PC-3 (cell line): ENCODE measurements around the gene CACNA1E. TPM values are rescaled to one million over a fixed set of nuclear protein-coding genes. Genes with fewer than 3 reads are reported as not detected.

Experiments
- ATAC-seq: fragments of 200-7000 bp; cut with Tn5 transposase; 2 replicates; pipeline ENCODE4 v1.9.1; 2020; ENCODE audit warnings: mild to moderate bottlenecking, moderate library complexity
- BruUV-seq: library from RNA; stranded (reverse); fragments of 400-500 nt; replicated peaks from 2 replicates; lab custom pipeline; 2021; lab: Mats Ljungman, UMichigan
- CTCF ChIA-PET: fragments of 300-600 bp; sonication (Branson Sonifier 250); formaldehyde crosslinking; loops from one replicate; lab custom pipeline; 2022; ENCODE audit warnings: antibody characterized with exemption; lab: Charles Lee
- POLR2A ChIA-PET: fragments of 300-600 bp; sonication (Branson Sonifier 250); formaldehyde crosslinking; loops from one replicate; lab custom pipeline; 2022; ENCODE audit warnings: antibody characterized with exemption; ENCODE audit not compliant: unreplicated experiment; lab: Charles Lee
- DNase-seq: peaks from one replicate; pipeline ENCODE4 v3.0.0-alpha.2; 2015
- H2AFZ ChIP-seq: fragments of 300-600 bp; sonication (generic); 2 replicates; pipeline ENCODE4 v1.6.0; 2016; ENCODE audit warnings: antibody characterized with exemption, low read length
- H3F3A ChIP-seq: fragments of 300-600 bp; sonication (generic); one replicate; pipeline ENCODE4 v1.6.0; 2017; ENCODE audit warnings: antibody characterized with exemption, low read length, control low read depth, mild to moderate bottlenecking; ENCODE audit not compliant: unreplicated experiment
- H3K27ac ChIP-seq: fragments of 300-600 bp; sonication (generic); 2 replicates; pipeline ENCODE4 v1.5.1; 2016; ENCODE audit warnings: mild to moderate bottlenecking, low read length
- H3K27me3 ChIP-seq: fragments of 300-600 bp; sonication (generic); 2 replicates; pipeline ENCODE4 v1.6.1; 2016; ENCODE audit warnings: low read length, mixed read lengths
- H3K36me3 ChIP-seq: fragments of 300-600 bp; sonication (generic); 2 replicates; pipeline ENCODE4 v1.6.1; 2016; ENCODE audit warnings: low read depth, mixed run types, low read length, mixed read lengths
- H3K4me1 ChIP-seq: fragments of 300-600 bp; sonication (generic); 2 replicates; pipeline ENCODE4 v1.5.1; 2016; ENCODE audit warnings: low read length; ENCODE audit not compliant: insufficient read depth
- H3K4me2 ChIP-seq: fragments of 300-600 bp; sonication (generic); 2 replicates; pipeline ENCODE4 v1.6.0; 2016; ENCODE audit warnings: low read length
- H3K4me3 ChIP-seq: fragments of 300-600 bp; sonication (generic); 2 replicates; pipeline ENCODE4 v1.5.1; 2016; ENCODE audit warnings: mild to moderate bottlenecking, low read length, mixed read lengths
- H3K79me2 ChIP-seq: fragments of 300-600 bp; sonication (generic); 2 replicates; pipeline ENCODE4 v1.6.1; 2017; ENCODE audit warnings: low read length, mixed read lengths
- H3K9ac ChIP-seq: fragments of 300-600 bp; sonication (generic); 2 replicates; pipeline ENCODE4 v1.6.0; 2016; ENCODE audit warnings: mild to moderate bottlenecking, low read length
- H3K9me2 ChIP-seq: fragments of 300-600 bp; sonication (generic); replicated peaks from 2 replicates; pipeline ENCODE4 v1.6.1; 2016; ENCODE audit warnings: mixed run types, low read length, mixed read lengths
- H3K9me3 ChIP-seq: fragments of 300-600 bp; sonication (generic); 2 replicates; pipeline ENCODE4 v1.6.1; 2016; ENCODE audit warnings: low read length, mixed read lengths
- H4K20me1 ChIP-seq: fragments of 300-600 bp; sonication (generic); 2 replicates; pipeline ENCODE4 v1.6.1; 2016; ENCODE audit warnings: low read length, mixed read lengths
- EZH2 ChIP-seq: fragments of 300-600 bp; sonication (generic); IDR thresholded peaks from one replicate; pipeline ENCODE4 v1.6.1; 2017; ENCODE audit warnings: antibody characterized with exemption, mild to moderate bottlenecking, low read length; ENCODE audit not compliant: unreplicated experiment
- EZH2phosphoT487 ChIP-seq: fragments of 300-600 bp; sonication (generic); IDR thresholded peaks from 2 replicates; pipeline ENCODE4 v1.6.1; 2018; ENCODE audit warnings: mild to moderate bottlenecking, antibody characterized with exemption, low read length, borderline replicate concordance
- intact Hi-C: fragments of 100-400 bp; cut with micrococcal nuclease; formaldehyde crosslinking; loops from 2 replicates; pipeline ENCODE4 v1.9.0; 2023
- total RNA-seq: library from RNA; depleted of rRNA; stranded (reverse); fragments of >200 nt; gene quantifications from 2 replicates; pipeline ENCODE4 v1.2.3, GENCODE V29; 2014
- TF ChIP-seq, protein P1 (sequence below): fragments of 300-600 bp; sonication (generic); conservative IDR thresholded peaks from 2 replicates; pipeline ENCODE4 v1.5.1; 2017; ENCODE audit warnings: antibody characterized with exemption, low read depth, mild to moderate bottlenecking, low read length

Gene CACNA1E
- total RNA-seq, 1 experiment from 2014 or later = not detected

DNA sequence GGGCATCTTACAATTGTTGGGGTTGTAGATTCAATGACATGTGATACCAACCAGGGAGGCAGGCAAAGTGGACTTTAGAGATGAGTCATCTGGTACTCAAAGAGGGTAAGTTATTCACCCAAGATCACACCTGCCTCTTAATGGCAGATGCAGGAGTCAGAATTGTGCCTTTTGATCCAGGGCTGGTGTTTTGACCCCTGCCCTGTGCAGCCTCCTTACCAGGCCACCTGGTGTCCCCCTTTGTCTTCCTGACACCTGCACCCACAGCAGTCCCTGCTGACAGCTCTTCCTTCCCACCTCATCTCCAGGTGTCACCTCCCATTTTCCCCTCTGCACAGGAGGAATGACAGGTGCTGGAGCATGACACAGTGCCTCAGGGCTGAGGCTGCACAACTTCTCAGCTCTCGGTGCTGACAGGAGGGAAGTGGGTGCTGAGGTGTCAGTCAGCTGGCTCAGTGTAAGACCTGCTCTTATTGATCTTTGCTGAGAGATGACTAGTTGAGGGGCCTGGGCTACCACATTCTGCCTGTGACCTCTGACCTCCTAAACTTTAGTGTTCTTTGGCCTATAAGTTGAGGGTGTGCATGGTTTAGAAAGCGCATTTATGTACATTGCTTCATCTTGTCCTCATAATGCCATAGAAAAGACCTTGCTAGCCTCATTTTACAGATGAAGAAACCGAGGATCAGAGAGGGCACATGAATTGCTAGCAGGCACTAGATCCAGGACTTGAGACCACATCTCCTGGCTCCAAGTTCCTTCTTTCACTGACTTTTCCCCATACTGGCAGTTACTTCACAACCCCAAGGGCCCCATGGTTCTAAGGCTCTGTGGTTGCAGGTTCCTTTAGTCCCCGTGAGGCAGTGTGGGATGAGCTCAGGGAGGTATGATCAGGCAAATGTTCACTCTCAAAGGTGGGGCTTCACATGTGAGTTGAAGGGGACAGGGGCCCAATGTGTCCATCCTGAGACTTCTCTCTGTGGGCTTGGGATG is 31.3 kb downstream of the CACNA1E start:
- ChIA-PET POLR2A (no interaction called here), CTCF (no interaction called here)
- Histone ChIP-seq H3F3A (no peaks in the 10 kb centered on the region), H3K9me2 (no peaks in the 10 kb centered on the region), H3K36me3 (no peaks in the 10 kb centered on the region), H3K79me2 (no peaks in the 10 kb centered on the region), H3K4me3 (no peak overlapping the region), H3K27ac (no peak overlapping the region), H3K4me1 (no peaks in the 10 kb centered on the region), H3K9ac (no peak overlapping the region), H3K4me2 (no peak overlapping the region), H4K20me1 (no peaks in the 10 kb centered on the region), H3K9me3 (no peaks in the 10 kb centered on the region), H2AFZ (no peak overlapping the region), H3K27me3 (no peaks in the 10 kb centered on the region)
- intact Hi-C loops = no loop called here
- BruUV-seq = no TSS peak
- DNase-seq (no peak), ATAC-seq (no peak)
- TF ChIP-seq, protein P1, sequence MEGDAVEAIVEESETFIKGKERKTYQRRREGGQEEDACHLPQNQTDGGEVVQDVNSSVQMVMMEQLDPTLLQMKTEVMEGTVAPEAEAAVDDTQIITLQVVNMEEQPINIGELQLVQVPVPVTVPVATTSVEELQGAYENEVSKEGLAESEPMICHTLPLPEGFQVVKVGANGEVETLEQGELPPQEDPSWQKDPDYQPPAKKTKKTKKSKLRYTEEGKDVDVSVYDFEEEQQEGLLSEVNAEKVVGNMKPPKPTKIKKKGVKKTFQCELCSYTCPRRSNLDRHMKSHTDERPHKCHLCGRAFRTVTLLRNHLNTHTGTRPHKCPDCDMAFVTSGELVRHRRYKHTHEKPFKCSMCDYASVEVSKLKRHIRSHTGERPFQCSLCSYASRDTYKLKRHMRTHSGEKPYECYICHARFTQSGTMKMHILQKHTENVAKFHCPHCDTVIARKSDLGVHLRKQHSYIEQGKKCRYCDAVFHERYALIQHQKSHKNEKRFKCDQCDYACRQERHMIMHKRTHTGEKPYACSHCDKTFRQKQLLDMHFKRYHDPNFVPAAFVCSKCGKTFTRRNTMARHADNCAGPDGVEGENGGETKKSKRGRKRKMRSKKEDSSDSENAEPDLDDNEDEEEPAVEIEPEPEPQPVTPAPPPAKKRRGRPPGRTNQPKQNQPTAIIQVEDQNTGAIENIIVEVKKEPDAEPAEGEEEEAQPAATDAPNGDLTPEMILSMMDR = no peak
- no peak for TF ChIP-seq EZH2
- TF ChIP-seq EZH2phosphoT487 = no peak

DNA sequence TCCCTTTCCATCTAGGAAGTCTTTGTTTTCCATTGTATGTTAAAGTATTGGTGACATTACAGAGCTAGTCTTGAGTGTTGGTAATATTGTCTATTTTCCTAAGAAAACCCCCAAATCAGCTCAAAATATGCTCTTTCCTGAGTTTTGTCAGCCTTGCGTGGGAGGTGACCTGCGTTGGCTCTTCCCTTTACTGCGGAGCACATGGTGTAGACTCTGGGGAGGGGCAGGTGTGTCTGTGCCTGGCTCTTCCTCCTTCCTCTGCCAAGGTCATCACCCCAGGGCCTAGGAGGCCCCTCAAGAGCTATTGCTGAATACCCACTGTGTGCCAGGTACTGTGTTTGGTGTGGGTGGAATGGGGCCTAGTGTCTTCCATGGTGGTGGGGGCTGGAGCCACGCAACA is 33.4 kb downstream of the CACNA1E start:
- intact Hi-C loops = no loop called here
- Histone ChIP-seq H3K27me3 (no peaks in the 10 kb centered on the region), H3K9me2 (no peaks in the 10 kb centered on the region), H3K4me1 (no peaks in the 10 kb centered on the region), H3K79me2 (no peaks in the 10 kb centered on the region), H3K9ac (no peak overlapping the region), H3F3A (no peaks in the 10 kb centered on the region), H3K4me2 (no peak overlapping the region), H3K36me3 (no peaks in the 10 kb centered on the region), H3K27ac (no peak overlapping the region), H4K20me1 (no peaks in the 10 kb centered on the region), H3K9me3 (no peaks in the 10 kb centered on the region), H3K4me3 (no peak overlapping the region), H2AFZ (no peak overlapping the region)
- CTCF ChIA-PET = no interaction called here
- ATAC-seq (no peak), DNase-seq (no peak)
- POLR2A ChIA-PET = no interaction called here
- TF ChIP-seq EZH2 (no peak), EZH2phosphoT487 (no peak)
- TF ChIP-seq, protein P1 = no peak
- BruUV-seq = no TSS peak
